ENCODE results near the gene HSF5. TPM values are rescaled to one million over a fixed set of nuclear protein-coding genes. Genes with fewer than 3 reads are reported as not detected.

HSF5 gene
- total and polyA plus RNA-seq, 2 of the 4 experiments (the other 2 are of a cell fraction) = not detected

GRCh38 chr17:58383892-58384462 lies 104.2 kb downstream of the HSF5 start:
- H4K8ac ChIP-seq (ENCODE audit: low read depth in 2 of 2, low read length in 2 of 2) = no peak overlapping the region
- no peak overlapping the region for H2BK120ac ChIP-seq (ENCODE audit: low read depth, low read length)
- ATAC-seq (ENCODE audit: low read depth) (no peak), DNase-seq (no peak)
- intact Hi-C loops (cut with micrococcal nuclease) (no loop called here), dilution Hi-C loops (cut with HindIII; ENCODE audit: low sequenced_read_pairs, unreplicated experiment) (no loop called here), in situ Hi-C loops (cut with MboI; ENCODE audit: low sequenced_read_pairs) (no loop called here)
- H3K4me2 ChIP-seq (ENCODE audit: low read depth, low read length) = no peak overlapping the region
- TF ChIP-seq USF2 (IDR thresholded peaks at IDR 0.05; ENCODE audit: low read depth, low read length) (no peak), CEBPB (IDR thresholded peaks at IDR 0.05; ENCODE audit: low read depth, low read length) (no peak), MXI1 (IDR thresholded peaks at IDR 0.05; ENCODE audit: borderline replicate concordance, low read depth, low read length) (no peak), CHD1 (IDR thresholded peaks at IDR 0.05; ENCODE audit: low read depth, low read length) (no peak), SMC3 (IDR thresholded peaks at IDR 0.05; ENCODE audit: low read depth, low read length) (no peak), MAZ (IDR thresholded peaks at IDR 0.05; ENCODE audit: borderline replicate concordance, low read depth, low read length) (no peak), FOS (IDR thresholded peaks at IDR 0.05; ENCODE audit: low read depth, low read length) (no peak), BHLHE40 (IDR thresholded peaks at IDR 0.05; ENCODE audit: low read depth, low read length) (no peak), CTCF (conservative IDR thresholded peaks at IDR 0.05; ENCODE audit: low read depth, low read length) (no peak), NFE2L2 (IDR thresholded peaks at IDR 0.05; ENCODE audit: low read depth, low read length) (no peak)
- no peak overlapping the region for H2AK9ac ChIP-seq (replicated peaks; ENCODE audit: low read depth, low read length, poor library complexity)
- no peaks in the 10 kb centered on the region for H3K9me3 ChIP-seq (ENCODE audit: control insufficient read depth, insufficient read depth, low read length)
- no peak overlapping the region for H3K14ac ChIP-seq (replicated peaks; ENCODE audit: low read depth, low read length)
- ChIA-PET POLR2A (ENCODE audit: unreplicated experiment) (no interaction called here), CTCF (no interaction called here)
- no TSS peak for BruUV-seq (replicated peaks)
- no peaks in the 10 kb centered on the region for H4K20me1 ChIP-seq (ENCODE audit: insufficient read depth, low read length)
- H3K56ac ChIP-seq (ENCODE audit: extremely low read depth, insufficient read depth, low read length) = no peak overlapping the region
- H3K18ac ChIP-seq (ENCODE audit: low read depth, low read length) = no peak overlapping the region
- H2AK5ac ChIP-seq (ENCODE audit: low read depth, low read length) = no peak overlapping the region
- H3K9ac ChIP-seq (ENCODE audit: low read depth, low read length) = no peak overlapping the region
- H3K4me3 ChIP-seq (ENCODE audit: insufficient read depth, low read depth, low read length) = no peak overlapping the region
- H3K4ac ChIP-seq (ENCODE audit: low read depth, low read length) = no peak overlapping the region
- no peak overlapping the region for H2AFZ ChIP-seq (replicated peaks; ENCODE audit: low read length, poor library complexity)
- WGBS, 2 experiments (ENCODE audit: extremely low coverage in 2 of 2, insufficient read length in 1 of 2) = 83% methylated on average over 1 of the region's 4 CpGs; no CpG with 5 or more reads in 1 of the 2 experiments
- H4K91ac ChIP-seq (ENCODE audit: insufficient read depth, low read depth, low read length) = no peak overlapping the region
- no peak overlapping the region for H3K27ac ChIP-seq (ENCODE audit: insufficient read depth, low read length)
- H4K5ac ChIP-seq (ENCODE audit: low read depth, low read length) = no peak overlapping the region
- H3K27me3 ChIP-seq (ENCODE audit: control insufficient read depth, insufficient read depth, low read length) = peaks cover 18% of the 10 kb centered on the region
- no peaks in the 10 kb centered on the region for H3K9me1 ChIP-seq (ENCODE audit: insufficient read depth, low read length)
- no peak overlapping the region for H2BK20ac ChIP-seq (ENCODE audit: low read depth, low read length)
- no peaks in the 10 kb centered on the region for H3K36me3 ChIP-seq (ENCODE audit: control insufficient read depth, insufficient read depth, low read length)
- H2BK5ac ChIP-seq (ENCODE audit: low read depth, low read length, poor library complexity, severe bottlenecking) = no peak overlapping the region
- H3K79me1 ChIP-seq (ENCODE audit: low read depth in 1 of 2, low read length in 2 of 2) = no peaks in the 10 kb centered on the region
- H3K23ac ChIP-seq (ENCODE audit: low read depth, low read length) = no peak overlapping the region
- no peaks in the 10 kb centered on the region for H3K4me1 ChIP-seq (ENCODE audit: control insufficient read depth, insufficient read depth, low read length)
- no peak overlapping the region for H2BK15ac ChIP-seq (ENCODE audit: low read depth, low read length)

Data from IMR-90 (cell line).